Activated CD4-positive, alpha-beta T cell treated with anti-CD3 and anti-CD28 coated beads for 24 hours (primary cell): ENCODE results near the gene GPATCH2.
A peak's percentile ranks its signal among the peaks of the same experiment; 100 is the strongest.
"Not testable (repeated sequence)": the region's sequence is repeated elsewhere in the genome, so short reads cannot be mapped to it uniquely, and the experiment has no call there.

Experiments
- DNase-seq, 2 donors: peaks; one replicate each; pipeline ENCODE4 v3.0.0-alpha.2; 2020; ENCODE audit warnings: low read depth in 2 of 2

Gene GPATCH2

DNA sequence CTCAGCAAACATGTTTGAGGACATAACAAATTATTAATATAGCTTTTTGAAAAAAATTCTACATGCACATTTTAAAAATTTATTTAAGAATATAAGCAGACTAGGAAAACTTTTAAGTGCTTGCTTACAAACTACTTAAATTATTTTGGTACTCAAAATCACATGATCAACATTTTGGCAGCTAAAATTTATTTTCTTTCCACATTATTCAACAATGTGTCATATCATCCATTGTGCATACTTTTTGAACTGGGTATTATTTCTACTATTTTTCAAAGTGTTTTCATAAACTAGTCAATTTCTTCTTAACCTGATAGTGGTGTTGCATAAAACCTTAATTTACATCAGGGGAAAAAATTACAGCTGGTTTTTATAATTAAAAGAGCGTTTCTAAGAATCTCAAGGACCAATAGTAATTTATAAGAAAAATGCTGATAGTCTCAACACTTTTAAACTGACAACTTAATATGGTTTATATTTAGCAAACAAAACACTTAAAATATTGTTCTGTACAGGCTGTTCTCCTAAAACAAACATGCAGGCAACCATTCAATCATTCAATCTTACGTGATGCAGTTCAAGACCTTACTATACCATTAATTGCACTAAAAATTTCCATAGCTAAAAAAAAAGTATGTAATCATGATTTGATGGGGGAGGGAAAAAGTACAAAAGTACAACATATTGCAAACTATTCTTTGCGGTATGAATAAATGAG is 105.0 kb downstream of the GPATCH2 start:
- DNase-seq = no peak

GRCh38 chr1:217524787-217525520 is 105.9 kb downstream of the GPATCH2 start:
- DNase-seq = no peak

GRCh38 chr1:217523921-217524320 is 107.0 kb downstream of the GPATCH2 start:
- DNase-seq = not testable (repeated sequence)

DNA sequence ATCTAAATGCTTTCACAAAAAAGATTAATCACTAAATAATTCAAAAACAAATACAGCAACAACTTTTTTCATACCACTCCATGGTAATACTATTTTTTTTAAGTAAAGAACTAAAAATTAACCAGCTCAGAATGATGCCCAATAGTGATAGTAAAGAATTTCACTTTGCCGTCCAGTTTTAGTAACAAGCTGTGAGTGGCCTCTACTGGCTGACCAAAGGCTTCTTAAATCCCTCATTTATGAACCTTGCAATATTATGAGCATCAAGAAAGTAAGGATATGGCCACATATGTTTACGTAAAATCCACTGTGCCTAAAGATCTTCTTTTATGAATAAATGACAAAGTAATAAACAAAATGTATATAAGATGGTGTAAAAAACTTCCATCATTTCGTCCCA is 108.6 kb downstream of the GPATCH2 start:
- DNase-seq = no peak

GRCh38 chr1:217521317-217521716 is 109.6 kb downstream of the GPATCH2 start:
- DNase-seq = no peak

DNA sequence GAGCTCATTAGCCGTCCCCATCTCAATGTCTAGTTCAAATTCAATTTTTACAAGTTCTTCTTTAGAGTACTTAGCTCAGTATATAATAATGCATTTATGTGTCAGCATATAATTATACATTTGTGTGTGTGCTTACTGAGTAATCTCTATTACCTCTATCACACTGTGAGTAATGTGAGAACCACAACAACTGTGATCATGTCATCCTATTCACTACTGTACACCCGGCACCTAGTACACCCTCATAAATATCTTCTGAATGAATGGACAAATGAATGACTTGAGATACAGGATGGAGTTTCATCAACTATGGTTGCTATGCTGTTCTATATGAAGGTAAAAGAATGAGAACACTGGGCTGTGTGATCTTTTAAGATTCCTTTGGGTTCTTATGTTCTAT is 124.0 kb downstream of the GPATCH2 start:
- no peak for DNase-seq

GRCh38 chr1:217498209-217498608 is 132.7 kb downstream of the GPATCH2 start:
- DNase-seq = no peak

GRCh38 chr1:217495249-217495648 is 135.6 kb downstream of the GPATCH2 start:
- DNase-seq = no peak

DNA sequence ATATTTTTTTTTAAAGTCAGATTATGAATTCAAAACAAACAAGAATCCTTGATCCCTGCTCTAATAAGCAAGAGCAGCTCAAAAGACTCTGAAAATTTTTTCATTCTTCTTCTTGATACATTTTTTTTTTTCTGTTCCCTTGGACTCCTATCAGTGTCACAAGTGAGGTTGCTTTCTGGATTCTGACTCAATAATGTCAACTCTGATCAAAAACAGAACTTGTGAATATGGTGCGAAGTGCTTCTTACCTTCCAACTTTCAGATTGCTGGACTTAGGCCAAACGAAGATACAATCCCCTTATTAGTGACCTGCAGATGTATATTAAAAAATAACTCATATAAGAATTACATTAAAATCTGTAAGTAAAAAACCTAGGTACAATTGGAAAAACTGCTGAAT is 136.1 kb downstream of the GPATCH2 start:
- DNase-seq = no peak

DNA sequence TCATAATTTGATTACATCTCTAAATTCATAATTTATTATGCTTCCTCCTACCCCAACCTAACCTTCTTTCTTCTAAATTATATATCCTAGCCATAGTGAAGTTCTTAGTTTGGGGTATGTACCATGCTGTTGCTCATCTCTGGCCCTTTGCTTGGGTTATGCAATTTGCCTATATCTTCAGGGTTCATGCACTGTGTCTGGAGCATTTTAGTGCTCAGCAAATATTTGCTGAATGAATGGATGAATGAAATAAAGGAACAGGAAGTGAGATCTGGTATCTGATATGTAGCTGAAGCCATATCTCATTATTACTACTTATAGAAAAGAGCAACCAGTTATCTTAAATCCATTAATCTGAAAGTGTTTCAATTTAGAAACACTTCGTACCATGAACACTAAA is 137.6 kb downstream of the GPATCH2 start:
- DNase-seq = no peak

- DNase-seq = no peak
Measured at GRCh38 chr1:217484871-217485270, 146.0 kb downstream of the GPATCH2 start.

- peak; percentile 20 to 31 for DNase-seq
Measured at GRCh38 chr1:217482356-217483102, 148.4 kb downstream of the GPATCH2 start.

GRCh38 chr1:217478450-217478849 is 152.4 kb downstream of the GPATCH2 start:
- no peak for DNase-seq

GRCh38 chr1:217472915-217473314 is 158.0 kb downstream of the GPATCH2 start:
- no peak for DNase-seq

DNA sequence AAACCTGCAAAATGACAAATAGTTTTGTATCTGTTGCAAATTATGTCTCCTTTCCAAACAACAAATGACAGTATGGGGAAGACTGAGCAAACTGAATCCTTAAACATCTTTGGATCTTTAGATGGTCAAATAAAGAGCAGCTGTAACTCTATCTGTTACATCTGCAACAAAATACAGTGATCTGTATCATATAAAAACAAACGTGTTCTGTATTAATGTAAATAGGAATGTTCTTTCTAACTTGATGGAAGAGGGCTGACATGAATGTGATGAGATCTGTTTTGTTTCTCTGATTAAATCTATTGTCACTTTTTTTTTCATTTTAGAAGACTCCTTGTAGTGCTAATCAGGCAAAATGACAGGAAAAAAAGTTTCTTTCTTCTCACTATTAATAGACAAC is 159.5 kb downstream of the GPATCH2 start:
- no peak for DNase-seq

- DNase-seq = no peak
Measured at GRCh38 chr1:217469983-217470382, 160.9 kb downstream of the GPATCH2 start.

DNA sequence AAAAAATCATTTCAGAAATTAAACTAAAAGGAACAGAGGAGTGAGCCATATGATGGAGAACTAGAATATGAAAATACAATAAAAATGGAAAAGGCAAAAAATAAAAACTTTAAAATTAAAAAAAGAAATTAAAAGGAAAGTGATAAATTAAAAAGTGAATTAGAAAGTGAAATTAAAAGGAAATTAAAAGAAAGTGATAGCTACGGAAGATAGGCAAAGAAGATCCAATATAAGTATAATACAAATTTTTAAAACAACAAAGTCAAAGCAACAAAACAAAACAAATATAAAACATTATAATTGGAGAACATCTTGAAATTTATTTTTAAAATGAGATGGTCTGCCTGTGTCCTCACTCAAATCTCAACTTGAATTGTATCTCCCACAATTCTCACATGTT is 165.8 kb downstream of the GPATCH2 start:
- no peak for DNase-seq

GRCh38 chr1:217462666-217463065 is 168.2 kb downstream of the GPATCH2 start:
- no peak for DNase-seq

DNA sequence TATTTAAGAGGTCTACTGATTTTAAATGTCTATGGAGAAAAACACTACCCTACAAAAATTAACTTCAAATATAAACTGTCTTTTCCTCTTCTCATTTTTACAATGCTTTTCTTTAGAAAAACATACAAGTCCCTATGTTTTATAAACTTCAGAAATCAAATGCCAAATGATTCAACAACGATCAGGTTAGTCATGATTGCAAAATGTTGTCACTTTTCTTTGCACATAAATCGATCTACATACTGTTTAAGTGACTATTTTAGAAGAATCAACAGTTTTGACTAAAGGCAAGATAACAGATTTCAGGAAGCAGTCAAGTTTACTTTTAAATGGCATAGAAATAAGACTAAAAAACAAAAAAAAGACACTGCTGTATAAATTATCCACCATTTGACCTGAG is 168.7 kb downstream of the GPATCH2 start:
- DNase-seq = no peak

DNA sequence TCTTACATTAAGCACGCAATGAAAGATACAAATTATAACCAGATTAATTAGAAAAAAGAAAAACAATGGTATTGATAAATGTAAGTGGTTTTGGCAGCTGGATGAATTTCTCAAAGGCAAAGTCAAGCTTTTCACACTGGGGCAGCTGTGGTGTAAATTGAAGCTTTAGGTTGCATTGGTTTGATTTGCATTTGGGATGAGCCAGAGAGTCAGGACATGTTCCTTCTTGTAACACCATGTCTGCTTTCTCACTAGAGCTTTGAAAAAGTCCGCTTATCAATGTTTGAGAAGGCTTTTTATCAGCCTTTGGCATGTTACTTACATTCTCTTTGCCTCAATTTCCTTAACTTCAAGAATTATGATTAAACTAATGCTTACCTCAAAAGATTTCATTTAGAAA is 173.9 kb downstream of the GPATCH2 start:
- DNase-seq = no peak

GRCh38 chr1:217456261-217456660 is 174.6 kb downstream of the GPATCH2 start:
- no peak for DNase-seq

DNA sequence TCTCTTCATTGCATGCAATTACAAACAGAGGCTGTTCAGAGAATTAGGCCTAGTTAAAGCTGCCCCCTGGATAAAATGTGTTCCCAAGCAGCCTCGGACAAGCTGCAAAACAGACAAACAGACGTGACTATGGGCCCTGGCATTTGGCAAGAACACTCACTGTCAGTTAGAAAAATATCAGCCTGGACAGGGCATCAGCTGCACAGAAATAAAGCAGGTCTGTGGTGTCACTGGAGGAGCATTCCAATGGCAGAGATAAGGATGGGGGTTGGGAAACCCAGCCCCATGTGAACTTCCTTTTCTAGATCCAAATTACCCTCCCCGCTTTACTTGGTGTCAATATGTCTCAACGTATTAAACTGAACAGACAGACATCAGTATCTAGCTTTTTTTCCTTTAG is 177.1 kb downstream of the GPATCH2 start:
- DNase-seq = no peak

- no peak for DNase-seq
Measured at GRCh38 chr1:217449370-217449769, 181.5 kb downstream of the GPATCH2 start.
